Neuron (in vitro differentiated cells): Measurements from ENCODE around the gene PDPN.
"Not testable (repeated sequence)": the region's sequence is repeated elsewhere in the genome, so short reads cannot be mapped to it uniquely, and the experiment has no call there.

Source experiments
- H2AFZ ChIP-seq: one replicate; pipeline ENCODE4 v1.6.1; 2013; ENCODE audit warnings: low read depth, mild to moderate bottlenecking, inconsistent platforms, low read length, moderate library complexity
- H3K27me3 ChIP-seq: one replicate; pipeline ENCODE4 v1.6.1; 2013; ENCODE audit warnings: low read length; ENCODE audit not compliant: insufficient read depth
- H3K36me3 ChIP-seq: one replicate; pipeline ENCODE4 v1.6.1; 2013; ENCODE audit warnings: low read length; ENCODE audit not compliant: insufficient read depth
- H3K4me1 ChIP-seq: one replicate; pipeline ENCODE4 v1.6.1; 2013; ENCODE audit warnings: low read length; ENCODE audit not compliant: insufficient read depth
- H3K4me3 ChIP-seq: 2 replicates; pipeline ENCODE4 v1.5.1; 2013; ENCODE audit warnings: mild to moderate bottlenecking, low read length, moderate library complexity
- H3K9me3 ChIP-seq: one replicate; pipeline ENCODE4 v1.6.1; 2013; ENCODE audit warnings: low read length

PDPN gene

DNA sequence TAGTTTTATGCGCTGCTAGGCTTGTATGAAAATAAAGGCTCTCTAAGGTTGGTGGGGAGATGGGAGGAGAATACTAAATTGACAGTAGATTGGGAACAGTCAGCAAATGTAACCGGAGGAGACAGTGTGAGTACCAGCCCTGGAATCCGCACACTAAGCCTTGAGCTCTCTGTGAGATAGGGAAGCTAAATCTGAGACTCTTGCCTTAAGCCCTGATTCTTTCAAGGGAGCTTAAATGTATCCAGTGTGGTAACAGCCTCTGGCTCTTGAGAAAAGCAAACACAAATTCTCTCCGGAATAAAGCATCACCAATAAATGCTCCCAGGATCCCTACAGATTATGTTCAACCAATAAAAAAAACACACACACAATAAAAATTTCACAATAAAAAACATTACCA is 33.0 kb upstream of the PDPN start:
- Histone ChIP-seq H3K4me3 (no peak overlapping the region), H3K27me3 (no peaks in the 10 kb centered on the region), H3K36me3 (no peaks in the 10 kb centered on the region), H2AFZ (no peak overlapping the region), H3K4me1 (no peaks in the 10 kb centered on the region), H3K9me3 (no peaks in the 10 kb centered on the region)

DNA sequence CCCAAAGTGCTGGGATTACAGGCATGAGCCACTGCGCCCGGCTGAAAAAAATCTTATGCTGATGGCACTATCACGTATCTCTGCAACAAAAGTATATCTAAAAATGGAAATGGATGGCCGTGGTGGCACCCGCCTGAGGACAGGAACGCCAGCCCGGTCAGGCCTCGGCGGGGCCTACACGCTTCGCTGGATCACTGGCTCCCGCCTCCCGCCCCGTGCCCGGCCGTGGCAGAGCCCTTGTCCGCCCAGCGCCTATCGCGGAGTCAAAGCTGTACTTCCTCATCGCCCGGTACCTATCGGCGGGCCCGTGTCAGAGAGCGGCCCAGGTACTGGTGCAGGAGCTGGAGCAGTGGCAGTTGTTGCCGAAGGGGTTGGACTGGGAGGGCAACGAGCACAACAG is 28.8 kb upstream of the PDPN start:
- no peaks in the 10 kb centered on the region for H3K9me3 ChIP-seq
- H2AFZ ChIP-seq: no peak overlapping the region
- no peaks in the 10 kb centered on the region for H3K36me3 ChIP-seq
- H3K27me3 ChIP-seq: peaks cover 2% of the 10 kb centered on the region
- H3K4me3 ChIP-seq: no peak overlapping the region
- no peaks in the 10 kb centered on the region for H3K4me1 ChIP-seq

DNA sequence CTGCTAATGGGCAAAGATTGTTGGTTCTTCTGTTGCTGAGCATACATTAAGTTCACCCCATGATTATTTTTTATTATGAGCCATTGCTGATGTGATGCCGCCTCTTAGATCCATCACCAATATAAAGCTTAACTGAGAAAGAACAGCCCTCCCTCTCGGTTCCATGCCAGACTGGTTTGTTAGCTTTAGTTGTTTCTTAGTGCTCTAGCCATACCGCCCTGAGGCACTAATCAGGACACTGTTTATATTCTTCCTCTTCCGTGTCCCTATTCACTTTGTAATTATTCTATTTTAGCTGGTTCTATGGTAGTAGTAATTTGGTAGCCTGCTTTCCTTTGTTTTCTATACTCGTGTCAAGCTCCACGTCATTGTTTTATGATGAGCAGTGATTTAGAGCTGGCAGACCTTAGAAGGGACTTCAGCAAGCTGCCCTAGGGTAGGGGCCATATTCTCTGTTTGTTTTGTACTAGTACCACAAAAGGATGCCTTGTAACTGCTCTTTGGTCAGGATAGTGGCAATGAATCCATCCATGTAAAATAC is 27.3 kb upstream of the PDPN start:
- no peaks in the 10 kb centered on the region for H3K36me3 ChIP-seq
- no peak overlapping the region for H2AFZ ChIP-seq
- no peaks in the 10 kb centered on the region for H3K9me3 ChIP-seq
- peaks cover 9% of the 10 kb centered on the region for H3K27me3 ChIP-seq
- no peak overlapping the region for H3K4me3 ChIP-seq
- H3K4me1 ChIP-seq: no peaks in the 10 kb centered on the region

DNA sequence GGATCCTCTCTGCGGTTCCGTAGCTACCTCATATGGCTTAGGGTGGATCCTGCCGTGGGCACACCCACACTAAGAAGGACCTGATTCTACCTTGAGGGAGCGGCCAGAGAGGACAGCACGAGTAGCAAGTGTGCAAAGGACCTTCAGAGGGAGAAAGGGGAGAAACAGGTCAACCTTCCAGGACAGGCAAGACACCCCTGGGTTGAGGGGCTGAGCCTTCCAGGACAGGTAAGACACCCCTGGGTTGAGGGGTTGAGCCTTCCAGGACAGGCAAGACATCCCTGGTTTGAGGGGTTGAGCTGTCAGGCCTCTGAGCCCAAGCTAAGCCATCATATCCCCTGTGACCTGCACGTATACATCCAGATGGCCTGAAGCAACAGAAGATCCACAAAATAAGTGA is 23.1 kb upstream of the PDPN start:
- Histone ChIP-seq H3K36me3 (no peaks in the 10 kb centered on the region), H3K4me1 (no peaks in the 10 kb centered on the region), H3K27me3 (peaks cover 9% of the 10 kb centered on the region)

DNA sequence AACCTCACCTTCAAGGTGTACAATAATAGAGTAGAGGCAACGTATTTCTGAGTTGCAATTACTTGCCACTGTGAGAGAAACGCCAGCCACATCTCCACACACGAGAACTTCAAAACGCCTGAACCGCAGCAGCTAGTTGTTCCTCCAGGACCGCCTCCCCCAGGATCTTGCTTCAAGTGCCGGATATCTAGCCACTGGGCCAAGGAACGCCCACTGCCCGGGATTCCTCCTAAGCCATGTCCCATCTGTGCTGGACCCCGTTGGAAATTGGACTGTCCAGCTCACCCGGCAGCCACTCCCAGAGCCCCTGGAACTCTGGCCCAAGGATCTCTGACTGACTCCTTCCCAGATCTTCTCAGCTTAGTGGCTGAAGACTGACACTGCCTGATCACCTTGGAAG is 20.7 kb upstream of the PDPN start:
- H3K36me3 ChIP-seq, H2AFZ ChIP-seq, H3K9me3 ChIP-seq: not testable (repeated sequence)

More for the DNA sequence above, 23.1 kb upstream of the PDPN start:
- Histone ChIP-seq H3K9me3 (no peaks in the 10 kb centered on the region), H2AFZ (no peak overlapping the region), H3K4me3 (no peak overlapping the region)

DNA sequence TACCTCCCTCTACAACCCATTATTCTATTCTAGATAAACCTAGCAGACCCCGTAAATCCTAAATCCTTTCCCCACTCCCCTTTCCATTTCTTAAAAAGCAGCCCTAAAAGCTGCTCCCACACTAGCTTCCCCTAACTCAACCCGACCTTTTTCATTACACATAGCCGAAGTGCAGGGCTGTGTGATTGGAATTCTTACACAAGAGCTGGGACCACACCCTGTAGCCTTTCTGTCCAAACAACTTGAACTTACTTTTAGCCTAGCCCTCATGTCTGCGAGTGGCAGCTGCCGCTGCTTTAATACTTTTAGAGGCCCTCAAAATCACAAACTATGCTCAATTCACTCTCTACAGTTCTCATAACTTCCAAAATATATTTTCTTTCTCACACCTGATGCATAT is 19.6 kb upstream of the PDPN start:
- Histone ChIP-seq H3K4me1 (no peaks in the 10 kb centered on the region), H3K36me3 (no peaks in the 10 kb centered on the region), H3K9me3 (no peaks in the 10 kb centered on the region), H3K4me3 (no peak overlapping the region), H2AFZ (no peak overlapping the region), H3K27me3 (peaks cover 12% of the 10 kb centered on the region)

More for the DNA sequence above, 20.7 kb upstream of the PDPN start:
- H3K4me1 ChIP-seq, H3K4me3 ChIP-seq: not testable (repeated sequence)
- peaks cover 12% of the 10 kb centered on the region for H3K27me3 ChIP-seq

DNA sequence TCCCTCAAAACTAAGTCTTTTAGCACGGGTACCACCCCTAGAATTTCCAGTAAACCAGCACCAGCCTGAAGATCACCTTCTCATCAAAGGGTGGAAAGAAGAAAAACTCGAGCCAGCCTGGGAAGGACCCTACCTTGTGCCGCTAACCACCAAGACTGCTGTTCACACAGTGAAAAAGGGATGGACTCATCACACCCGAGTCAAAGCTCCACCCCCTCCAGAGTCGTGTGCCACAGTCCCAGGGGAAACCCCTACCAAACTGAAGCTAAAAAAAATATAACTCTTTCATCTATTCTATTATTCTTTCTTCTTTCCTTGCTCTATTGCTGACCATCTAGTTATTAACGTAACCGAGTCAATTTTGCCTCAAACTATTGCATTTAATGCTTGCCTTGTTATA is 13.2 kb upstream of the PDPN start:
- H3K4me3 ChIP-seq, H2AFZ ChIP-seq, H3K4me1 ChIP-seq, H3K36me3 ChIP-seq, H3K27me3 ChIP-seq, H3K9me3 ChIP-seq: not testable (repeated sequence)

DNA sequence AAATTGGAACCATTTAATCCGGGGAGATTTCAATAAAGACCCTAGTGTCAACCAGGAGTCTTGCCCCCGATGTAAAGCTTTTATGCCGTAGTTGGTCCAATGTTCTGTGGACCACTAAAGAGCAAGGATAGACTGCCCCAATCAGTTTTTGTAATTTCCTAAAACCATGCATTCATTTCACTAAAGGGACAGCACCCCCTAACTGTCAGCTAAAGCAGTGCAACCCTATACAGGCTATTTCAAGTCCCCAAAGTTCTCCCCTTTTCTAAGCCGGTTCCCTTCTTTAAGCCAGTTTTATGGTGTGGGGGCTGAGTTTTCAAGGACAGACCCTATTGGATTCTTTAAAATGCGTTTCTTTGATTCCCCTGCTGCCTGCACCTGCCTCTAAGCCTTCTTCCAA is 12.7 kb upstream of the PDPN start:
- no peak overlapping the region for H2AFZ ChIP-seq
- H3K9me3 ChIP-seq: no peaks in the 10 kb centered on the region
- no peaks in the 10 kb centered on the region for H3K36me3 ChIP-seq
- no peaks in the 10 kb centered on the region for H3K4me1 ChIP-seq
- peaks cover 4% of the 10 kb centered on the region for H3K27me3 ChIP-seq
- H3K4me3 ChIP-seq: no peak overlapping the region

DNA sequence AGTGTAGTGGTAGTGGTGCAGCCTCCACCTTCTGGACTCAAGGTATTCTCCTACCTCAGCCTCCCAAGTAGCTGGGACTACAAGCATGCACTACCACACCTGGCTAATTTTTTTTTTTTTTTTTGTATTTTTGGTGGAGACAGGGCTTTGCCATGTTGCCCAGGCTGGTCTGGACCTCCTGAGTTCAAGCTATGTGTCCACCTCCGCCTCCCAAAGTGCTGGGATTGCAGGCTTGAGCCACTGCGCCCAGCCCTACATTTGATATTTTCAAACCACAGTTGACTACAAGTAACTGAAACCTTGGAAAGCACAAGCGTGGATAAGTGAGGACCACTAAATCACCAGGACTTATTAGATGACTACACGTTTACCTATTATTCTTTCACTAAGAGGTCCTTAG is 10.0 kb upstream of the PDPN start:
- no peaks in the 10 kb centered on the region for H3K27me3 ChIP-seq

DNA sequence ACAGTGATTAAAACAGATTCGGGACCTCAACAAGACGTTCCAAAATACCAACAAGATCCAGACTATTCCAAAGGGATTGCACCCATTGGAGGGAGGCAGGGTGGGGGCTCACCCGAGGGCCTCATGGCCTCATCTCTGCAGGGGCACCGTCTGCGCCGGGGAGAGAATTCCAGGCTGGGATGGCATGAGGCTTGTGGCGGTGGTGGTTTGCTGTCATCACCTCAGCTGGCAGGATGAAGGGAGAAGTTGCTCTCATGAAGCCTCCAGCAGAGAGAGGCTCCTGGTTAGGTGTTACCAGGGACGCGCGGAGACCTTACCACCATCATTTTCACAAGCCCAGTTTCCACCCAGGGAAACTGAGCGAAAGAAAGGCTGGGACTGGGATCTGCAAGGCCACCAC is 6.7 kb upstream of the PDPN start:
- Histone ChIP-seq H3K4me3 (no peak overlapping the region), H2AFZ (no peak overlapping the region), H3K27me3 (no peaks in the 10 kb centered on the region), H3K36me3 (no peaks in the 10 kb centered on the region), H3K4me1 (no peaks in the 10 kb centered on the region), H3K9me3 (no peaks in the 10 kb centered on the region)

More for the DNA sequence above, 10.0 kb upstream of the PDPN start:
- Histone ChIP-seq H3K36me3 (no peaks in the 10 kb centered on the region), H3K4me3 (no peak overlapping the region), H3K4me1 (no peaks in the 10 kb centered on the region), H3K9me3 (no peaks in the 10 kb centered on the region), H2AFZ (no peak overlapping the region)

DNA sequence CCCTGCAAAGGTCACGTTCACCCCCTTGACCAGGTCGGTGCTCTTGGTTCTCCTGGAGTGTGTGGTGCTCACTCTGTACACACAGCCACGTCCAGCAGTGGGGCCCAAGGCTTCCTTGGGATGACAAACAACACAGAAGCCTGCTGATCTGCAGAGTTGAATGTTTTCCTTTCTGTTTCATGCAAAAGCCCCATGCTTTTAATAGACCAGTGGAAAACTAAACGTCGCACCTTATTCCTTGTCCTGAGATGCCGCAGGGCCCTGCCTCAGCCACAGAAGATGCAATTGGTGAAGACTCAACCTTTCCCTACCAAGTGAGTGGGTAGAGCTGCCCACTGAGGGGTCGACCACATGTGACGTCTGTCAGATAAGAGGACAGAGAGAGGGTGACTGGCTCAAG is 5.8 kb upstream of the PDPN start:
- no peak overlapping the region for H3K4me3 ChIP-seq
- H3K9me3 ChIP-seq: no peaks in the 10 kb centered on the region
- no peaks in the 10 kb centered on the region for H3K36me3 ChIP-seq
- H3K27me3 ChIP-seq: no peaks in the 10 kb centered on the region
- H3K4me1 ChIP-seq: peaks cover 6% of the 10 kb centered on the region
- no peak overlapping the region for H2AFZ ChIP-seq

DNA sequence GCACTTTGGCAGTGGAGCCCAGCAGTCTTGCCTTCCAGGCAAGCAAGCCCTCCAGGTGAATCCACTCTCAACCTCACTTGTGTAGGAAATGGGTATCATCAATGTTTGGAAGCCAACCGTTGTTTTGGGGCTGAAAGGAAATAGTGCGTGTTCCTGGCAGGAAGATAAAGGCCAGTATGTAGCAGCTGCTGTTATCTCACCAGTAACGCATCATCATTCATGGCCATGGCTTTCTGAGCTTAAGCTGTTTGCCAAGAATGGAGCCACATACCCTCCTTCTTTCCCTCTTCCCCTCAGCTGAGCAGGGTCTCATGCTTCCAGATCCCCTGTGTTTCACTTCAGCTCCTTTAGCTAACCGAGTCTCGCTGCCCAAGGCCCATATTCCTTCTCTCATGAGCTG is 2.2 kb upstream of the PDPN start:
- Histone ChIP-seq H3K4me3 (no peak overlapping the region), H3K36me3 (no peaks in the 10 kb centered on the region), H3K27me3 (no peaks in the 10 kb centered on the region), H2AFZ (no peak overlapping the region), H3K4me1 (peaks cover 19% of the 10 kb centered on the region), H3K9me3 (no peaks in the 10 kb centered on the region)

DNA sequence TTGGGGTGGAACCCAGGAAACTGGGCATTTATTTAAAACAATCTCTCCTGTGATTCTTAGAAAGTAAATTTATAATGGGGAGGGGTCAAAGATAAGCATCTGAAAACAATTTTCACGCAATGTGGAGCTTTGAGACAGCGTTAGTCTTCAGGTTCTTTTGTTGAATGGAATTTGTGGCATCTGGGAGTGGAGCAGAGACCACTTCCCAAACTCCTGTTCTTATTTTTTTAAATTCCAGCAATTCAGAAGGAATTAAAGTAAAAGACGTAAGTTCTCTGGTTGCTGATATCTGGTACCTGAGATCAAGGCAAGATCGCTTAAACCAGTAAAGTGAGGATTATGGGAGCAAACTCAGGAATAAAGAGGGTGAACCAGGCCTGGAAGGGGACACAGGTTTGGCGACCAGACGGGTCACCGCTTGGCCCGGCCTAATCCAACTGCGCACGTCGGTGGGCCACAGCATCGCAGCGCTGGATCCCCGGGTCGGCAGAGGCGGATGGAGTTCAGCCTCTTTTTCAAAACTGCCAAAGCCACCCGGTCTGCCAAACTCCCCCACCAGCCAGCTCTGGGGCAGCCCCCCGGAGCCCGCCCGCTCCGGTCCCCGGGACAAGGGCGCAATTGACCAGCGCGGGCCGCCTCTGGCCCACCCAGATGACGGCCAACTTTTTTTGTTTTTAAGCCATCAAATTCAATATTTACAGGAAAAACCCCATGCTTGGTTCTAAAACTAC is 754 bp upstream of the PDPN start:
- Histone ChIP-seq H3K9me3 (no peaks in the 10 kb centered on the region), H3K27me3 (no peaks in the 10 kb centered on the region), H3K36me3 (no peaks in the 10 kb centered on the region), H3K4me3 (peak overlapping the region; percentile 82), H2AFZ (no peak overlapping the region), H3K4me1 (peaks cover 33% of the 10 kb centered on the region)
